HG03139 (cell line): ENCODE data around the gene LRRC74A.
A peak's percentile ranks its signal among the peaks of the same experiment; 100 is the strongest.

Experiments
- ATAC-seq: cut with Tn5 transposase; IDR thresholded peaks from one replicate; pipeline ENCODE4 v1.9.1; 2021; ENCODE audit not compliant: unreplicated experiment

Gene LRRC74A

DNA sequence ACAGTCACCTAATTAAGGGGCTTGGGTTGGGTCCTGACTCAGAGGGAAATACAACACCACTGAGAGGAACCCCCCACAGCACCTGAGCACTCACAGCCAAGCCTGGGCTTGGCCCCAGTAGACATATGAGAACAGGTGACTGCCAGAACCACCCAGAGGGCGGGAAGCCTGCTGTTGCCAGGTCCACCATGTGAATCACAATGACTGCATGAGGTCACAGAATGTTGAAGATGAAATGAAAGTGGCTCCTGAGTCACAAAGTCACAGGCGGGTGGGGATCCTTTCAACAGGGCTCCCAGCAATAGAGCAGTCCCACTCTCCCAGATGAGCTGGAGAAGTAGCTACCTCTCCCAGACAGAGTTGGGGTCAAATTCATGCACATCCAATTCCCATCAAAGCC is at the start of gene LRRC74A:
TSS of gene LRRC74A (plus strand) at position 287 of the 400 bp plus-strand sequence. CDS start 290 bp downstream, outside the sequence.
- no peak for ATAC-seq

DNA sequence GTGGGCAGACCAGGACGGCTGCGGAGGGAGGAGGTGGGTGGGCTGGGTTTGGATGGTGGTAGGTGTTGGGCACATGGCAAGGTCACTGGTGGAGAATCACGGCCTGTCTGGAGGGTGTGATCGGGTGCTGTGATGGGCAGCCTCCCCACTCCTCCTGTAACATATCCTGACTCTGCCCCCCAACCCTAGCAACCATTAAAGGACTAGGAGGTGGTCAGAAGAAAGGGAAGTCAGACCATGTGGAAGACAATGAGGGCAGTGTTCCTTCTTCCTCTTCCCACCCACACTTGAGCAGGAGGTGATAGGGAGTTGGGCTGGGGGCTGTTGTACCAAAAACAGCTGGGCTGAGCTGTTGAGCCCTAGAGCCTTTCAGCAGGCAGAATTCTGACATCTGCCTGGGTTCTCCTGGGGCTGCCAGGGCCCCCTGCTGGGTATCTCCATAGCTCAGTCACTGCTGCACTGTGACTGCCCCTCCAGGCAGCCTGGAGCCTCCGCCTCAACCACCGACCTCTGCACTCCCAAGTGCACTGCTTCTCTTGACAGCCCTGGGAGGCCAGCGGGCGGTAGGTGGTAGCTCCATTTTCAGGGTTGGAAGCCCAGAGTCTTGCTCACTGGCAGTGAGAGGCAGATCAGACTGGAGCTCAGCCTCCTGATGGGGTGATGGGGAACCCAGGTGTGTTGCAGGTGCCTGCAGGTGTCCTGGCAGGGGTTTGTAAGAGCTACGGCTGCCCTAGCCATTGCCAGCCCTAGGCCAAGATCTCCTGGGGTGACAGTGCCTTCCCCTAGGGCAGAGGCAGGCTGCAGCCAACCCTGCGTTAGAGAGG is 49.6 kb upstream of the LRRC74A start:
- no peak for ATAC-seq

DNA sequence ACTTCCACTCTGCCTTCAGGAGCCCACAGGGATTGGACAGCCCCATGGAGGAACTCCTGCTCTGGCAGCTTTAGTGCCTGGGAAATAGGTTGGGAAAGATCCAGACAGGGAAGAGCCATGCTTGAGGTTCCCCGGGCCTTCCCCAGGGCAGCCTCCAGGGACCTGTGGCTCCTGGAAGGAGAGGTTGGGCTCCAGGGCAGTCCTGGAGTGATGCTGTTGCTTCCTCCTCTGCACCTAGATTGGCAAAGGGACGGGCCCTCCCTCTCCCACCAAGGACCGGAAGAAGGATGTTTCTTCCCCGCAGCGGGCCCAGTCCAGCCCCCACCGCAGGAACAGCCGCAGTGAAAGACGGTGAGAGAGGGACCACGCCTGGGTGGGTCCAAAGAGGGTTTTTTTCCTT is 48.5 kb upstream of the LRRC74A start:
- ATAC-seq: no peak

DNA sequence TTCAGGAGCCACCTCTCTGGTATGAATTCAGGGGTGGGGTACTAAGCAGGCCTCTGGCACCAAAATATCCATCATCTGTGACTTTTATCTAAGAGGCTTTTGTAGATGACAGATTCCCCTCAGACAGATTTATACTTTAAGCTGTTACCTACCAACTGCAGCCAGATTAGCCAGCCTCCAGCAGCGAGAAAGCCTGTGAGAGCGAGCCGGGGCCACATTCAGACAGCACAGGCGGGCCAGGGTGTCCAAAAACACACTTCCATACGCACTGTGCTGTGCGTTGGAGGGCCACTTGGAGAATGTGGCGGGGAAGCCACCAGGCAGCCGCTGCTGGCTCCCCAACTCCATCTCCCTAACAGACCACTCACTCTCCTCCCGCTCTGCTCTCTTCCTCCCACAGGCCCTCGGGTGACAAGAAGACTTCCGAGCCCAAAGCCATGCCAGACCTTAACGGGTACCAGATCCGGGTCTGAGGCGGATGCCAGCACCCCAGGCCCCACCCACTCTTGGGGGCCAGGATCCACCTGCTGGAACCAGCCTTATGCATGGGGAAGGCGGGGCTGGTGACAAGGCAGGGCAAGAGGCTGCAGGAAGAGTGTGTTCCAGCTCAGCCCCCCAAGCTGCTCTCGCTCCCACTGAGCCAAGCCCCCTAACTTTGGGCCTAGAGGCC is 47.5 kb upstream of the LRRC74A start:
- no peak for ATAC-seq

DNA sequence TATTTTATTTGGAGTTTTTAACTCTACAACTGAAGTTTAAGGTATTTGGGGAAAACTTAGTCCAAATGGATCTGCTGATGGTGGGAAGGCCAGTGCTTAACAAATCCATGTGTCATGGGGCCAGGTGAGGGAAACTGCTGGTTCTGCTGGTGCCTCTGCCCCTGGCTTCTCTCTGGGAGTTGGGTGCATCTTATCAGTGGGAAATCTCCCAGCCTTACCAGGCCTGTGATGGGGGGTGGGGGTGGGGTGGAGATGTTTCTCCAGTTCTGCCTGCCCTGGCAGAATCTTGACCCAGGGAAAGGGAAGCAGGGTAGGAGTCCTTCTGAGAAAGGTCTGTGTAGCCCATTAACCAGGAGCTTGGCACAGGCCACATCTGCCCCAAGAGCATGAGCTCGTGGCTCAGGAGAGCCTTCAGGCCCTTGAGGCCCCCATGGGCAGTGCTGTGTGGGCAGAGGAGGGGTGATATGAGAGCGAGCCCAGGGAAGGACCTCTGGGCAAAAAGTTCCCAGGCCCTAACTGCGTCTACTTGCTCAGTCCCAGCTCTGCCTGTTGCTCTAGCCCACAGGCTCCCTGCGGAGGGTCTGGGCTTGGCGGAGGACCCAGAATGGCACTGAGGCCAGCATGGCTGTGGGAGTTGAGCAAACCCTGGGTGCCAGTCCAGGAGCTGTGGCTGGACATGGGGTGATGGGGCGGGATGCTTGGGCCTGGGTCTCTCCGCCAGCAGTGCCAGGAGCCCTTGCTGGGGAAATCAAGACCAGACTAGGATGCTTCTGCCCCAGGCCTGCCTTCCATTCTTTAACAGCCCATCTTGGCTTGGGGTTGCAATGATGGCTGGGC is 46.8 kb upstream of the LRRC74A start:
- no peak for ATAC-seq

DNA sequence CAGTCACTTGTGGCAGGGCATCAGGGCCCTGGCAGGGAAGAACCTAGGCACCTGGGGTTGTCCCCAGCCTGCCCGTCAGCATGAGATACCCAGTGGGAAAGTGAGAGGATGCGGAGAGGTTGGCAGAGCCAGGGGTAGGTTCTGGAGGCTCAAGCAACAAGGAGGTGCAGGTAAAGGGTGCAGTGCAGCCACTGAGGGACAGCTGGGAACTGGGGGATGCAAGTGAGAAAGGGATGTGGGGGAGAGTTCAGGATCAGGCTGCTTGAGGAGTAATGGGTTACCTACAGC is 46.2 kb upstream of the LRRC74A start:
- no peak for ATAC-seq

DNA sequence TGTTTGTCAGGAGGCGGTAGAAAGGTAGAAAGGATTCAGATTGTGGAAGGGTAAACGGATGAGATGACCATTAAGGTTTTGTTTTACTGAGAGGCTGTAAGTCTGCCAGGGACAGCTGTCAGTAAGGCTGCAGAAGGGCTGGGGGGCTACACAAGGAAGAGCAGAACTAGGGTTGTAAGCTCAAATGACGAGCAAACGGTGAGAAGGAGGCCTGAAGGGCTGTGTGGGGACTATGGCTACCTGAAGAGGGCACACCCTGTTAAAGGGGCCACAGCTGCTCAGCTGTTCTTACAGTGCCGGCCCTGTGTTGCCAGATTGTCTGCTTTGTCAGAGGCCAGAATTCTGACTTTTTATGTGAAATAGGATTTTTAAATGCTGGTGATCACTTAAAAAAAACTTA is 45.8 kb upstream of the LRRC74A start:
- no peak for ATAC-seq

DNA sequence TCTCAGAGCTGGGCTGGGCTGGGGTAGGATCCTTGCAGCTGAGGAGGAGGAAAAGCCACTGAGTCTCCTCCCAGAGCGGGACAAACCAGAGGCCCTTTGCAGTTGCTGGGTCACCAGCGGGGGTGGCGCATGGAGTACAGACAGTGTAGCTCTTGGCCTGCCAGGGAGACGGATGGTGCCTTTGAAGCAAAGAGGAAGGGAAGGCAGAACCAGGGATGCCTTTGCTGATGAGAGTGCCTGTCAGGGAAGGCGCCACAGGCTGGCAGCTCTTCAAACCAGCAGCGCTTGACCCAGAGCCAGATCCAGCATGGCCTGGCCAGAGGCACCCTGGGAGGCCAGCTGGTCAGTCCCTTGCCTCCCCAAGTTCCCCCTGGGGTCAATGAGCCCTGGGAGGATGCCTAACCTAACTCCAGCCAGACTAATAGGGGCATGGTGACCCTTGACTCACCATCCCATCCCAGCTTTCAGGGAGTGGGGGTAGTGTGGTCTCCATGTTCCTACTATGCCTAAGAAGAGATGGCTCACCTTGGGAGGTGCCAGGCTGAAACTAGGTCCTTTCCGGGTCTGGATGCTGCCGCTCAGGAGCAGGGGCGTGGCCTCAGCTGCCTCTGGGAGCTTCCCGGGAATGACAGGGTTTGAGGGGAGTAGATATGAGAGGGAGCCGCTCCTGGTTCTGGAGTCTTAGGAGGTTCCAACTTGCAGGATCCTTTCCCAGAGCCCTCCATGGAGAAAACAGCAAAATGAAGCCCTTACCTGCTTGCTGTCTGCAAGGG is 45.1 kb upstream of the LRRC74A start:
- no peak for ATAC-seq

DNA sequence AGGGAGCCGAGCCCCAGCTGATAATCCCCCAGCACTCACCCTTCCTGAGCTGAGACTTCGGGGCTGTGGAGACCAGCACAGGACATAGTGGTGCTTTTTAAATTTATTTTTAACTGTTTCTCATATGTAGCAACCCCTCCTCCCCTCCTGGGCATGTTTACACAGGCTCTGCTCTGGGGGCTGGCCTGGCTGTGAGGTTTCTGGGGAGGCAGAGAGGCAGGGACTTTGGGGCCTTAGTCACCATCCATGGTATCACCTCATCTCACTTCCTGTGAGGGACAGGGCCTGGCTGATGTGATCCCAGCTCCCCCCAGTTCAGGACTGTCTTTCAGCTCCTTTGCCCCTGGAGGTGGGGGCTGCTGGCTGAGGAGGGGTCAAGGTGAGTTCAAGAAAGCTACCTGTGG is 44.6 kb upstream of the LRRC74A start:
- ATAC-seq: no peak

DNA sequence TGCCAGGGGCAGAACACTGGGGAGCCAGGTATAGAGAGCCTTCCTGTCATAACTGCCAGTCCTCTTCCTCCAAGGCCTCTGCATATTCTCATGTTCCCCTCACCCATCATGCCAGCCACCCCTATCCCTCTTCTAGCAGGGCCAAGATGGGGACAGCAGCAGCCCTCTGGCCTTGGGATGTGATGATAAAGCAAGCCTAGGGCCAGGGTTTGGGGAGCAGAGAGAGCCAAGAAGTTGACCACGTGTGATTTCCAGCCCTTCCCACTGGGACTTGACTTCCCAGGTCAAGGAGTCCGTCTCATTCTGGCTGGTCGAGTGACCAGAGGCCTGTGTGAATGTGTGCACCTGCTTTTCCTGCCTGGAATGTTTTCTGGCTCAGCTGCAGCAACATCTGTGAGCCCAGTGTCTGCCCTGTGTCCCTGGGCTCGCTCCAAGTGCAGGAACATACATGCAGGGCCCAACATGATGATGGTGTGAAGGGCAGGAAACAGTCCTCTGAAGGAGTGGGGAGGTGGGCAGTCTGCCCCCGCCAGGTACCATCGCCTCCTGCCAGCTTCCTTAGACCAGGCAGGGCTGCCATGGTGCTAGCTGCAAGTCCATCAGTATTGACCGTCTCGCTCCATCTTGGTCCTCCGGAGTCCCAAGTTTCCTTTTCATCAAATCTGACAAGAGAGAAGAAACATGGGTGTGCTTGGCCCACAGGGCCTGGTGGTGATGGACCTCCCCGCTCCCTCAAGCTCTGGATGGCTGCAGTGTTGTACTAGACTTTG is 43.9 kb upstream of the LRRC74A start:
- no peak for ATAC-seq

DNA sequence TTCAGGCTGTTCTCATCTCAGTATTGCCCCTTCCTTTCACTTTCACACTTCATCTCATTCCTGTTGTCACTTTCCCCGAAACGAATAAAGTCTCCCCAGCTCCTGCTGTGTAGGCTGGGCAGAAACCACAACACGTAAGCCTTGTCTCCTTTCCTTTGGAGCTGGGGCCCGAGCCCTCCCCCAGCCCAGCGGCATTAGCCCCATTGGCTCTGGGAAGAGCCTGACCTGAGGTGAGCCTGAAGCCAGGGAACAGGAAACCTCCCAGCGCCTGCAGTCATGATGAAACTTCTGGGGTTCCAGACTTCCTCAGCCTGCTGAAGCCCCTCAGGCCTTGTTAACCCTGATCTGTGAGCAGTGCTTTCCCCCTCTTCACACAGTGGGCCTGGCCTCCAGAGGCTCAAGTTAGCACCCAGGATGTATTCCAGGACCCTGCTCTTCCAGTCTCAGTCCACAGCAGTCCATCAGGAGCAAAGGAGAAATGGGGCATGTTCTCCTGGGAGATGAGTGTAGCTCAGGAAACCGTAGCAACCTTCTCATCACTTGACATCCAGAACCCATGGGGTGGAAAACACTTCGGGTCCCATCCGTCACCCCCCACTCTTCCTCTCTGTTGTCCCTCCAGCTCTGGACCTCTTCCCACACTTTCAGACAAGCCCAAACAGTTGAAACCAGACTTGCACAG is 43.2 kb upstream of the LRRC74A start:
- no peak for ATAC-seq

DNA sequence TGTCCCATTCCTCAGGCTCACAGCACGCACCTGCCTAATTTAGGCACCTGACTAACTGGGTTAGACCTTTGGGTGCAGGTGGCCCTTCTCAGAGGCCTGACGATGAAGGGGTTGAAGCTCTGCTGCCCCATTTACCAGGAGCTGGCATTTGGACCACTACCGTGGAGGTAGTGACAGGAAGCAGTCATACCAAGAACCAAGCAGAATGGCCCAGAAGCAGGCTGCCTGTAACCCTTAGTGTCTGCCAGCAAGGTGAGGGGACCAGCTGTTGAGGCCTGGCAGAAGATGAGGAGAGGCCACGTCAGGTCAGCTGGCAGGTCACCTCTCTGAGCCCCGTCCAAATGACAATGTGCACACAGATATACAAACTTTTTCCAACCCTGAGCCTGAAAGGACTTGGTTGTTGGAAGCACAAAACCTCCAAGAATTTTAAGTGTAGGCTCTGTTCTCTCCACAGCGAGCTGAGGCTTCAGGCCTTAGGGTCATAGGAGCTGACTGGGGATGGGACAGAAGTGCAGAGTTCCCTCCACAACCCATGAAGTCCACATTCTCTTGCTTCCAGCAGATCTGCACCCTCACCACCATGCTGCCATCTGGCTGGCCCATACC is 41.8 kb upstream of the LRRC74A start:
- peak; percentile 15 for ATAC-seq

DNA sequence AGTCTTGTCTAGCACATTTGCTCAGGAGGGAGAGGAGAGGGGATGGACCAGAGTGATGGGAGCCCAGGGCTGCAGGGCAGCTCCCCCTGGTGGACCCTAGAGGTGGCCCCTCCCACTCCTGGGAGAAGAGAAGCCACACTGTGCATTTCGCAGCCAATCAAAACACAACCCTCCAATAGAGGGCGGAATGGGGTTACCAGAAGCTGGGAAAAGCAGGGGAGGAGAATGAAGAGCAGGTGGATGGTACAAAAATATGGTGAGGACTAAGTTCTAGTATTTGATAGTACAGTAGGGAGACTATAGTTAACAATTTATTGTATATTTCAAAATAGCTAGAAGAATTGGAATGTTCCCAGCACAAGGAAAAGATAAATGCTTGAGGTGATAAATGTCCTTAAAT is 41.3 kb upstream of the LRRC74A start:
- peak; percentile 62 for ATAC-seq

DNA sequence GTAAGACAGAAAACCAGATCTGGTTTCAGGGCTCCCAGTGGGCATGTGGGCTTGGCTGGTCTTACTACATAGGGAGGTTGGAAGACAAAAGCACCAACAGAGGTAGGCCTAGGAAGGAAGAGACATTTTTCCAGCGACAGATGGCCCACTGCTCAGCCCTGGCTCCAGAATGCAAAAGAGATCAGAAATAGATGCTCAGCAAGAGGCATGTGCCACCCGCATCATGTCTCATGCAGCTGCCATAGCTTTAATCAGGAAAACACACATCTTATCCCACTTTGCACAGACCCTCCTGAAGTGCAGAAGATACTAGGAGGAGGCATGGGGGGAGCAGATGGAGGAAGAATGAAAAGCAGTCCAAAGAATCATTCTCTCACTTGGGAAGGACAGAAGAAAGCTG is 39.6 kb upstream of the LRRC74A start:
- ATAC-seq: no peak

DNA sequence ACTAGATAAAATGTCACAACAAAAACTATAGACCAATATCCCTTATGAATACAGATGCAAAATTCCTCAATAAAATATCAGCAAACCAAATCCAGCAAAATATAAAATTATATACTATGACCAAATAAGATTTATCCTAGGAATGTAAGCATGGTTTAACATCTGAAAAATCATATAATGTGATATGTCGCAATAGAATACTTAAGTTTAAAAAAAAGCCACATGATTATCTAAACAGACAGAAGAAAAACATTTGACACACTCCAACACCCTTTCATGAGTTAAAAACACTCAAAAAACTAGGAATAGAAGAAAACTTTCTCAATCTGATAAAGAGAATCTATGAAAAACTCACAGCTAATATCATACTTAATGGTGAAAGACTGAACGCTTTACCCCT is 33.8 kb upstream of the LRRC74A start:
- ATAC-seq: no peak

DNA sequence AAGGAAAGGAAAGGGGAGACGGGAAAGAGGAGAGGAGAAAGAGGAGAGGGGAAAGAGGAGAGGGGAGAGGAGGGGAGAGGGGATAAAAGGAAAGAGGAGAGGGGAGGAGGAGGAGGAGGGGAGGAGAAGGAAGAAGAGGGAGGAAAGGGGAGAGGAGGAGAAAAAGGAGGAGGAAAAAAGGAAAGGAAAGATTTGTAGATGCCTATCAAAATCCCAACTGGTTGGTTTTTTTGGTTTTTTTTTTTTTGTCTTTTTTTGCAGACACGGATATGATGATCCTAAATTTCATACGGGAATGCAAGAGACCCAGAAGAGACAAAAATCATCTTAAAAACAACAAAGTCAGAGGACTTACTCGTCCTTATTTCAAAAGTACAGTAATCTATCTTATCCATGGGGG is 32.9 kb upstream of the LRRC74A start:
- no peak for ATAC-seq

DNA sequence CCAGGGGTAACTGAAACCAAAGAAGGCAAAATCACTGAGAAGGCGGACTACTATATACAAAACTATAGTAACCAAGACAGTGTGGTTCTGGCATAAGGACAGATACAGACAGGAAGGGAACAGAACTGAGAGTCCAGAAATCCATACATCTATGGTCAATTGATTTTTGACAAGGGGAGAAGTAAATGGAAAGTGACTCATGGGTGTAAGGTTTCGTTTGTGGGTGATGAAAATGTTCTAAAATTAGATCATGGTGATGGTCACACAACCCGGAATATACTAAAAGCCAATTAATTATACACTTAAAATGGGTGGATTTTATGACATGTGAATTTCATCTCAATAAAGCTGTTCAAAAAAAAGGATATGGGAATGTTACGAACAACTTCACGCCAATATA is 32.3 kb upstream of the LRRC74A start:
- ATAC-seq: no peak

DNA sequence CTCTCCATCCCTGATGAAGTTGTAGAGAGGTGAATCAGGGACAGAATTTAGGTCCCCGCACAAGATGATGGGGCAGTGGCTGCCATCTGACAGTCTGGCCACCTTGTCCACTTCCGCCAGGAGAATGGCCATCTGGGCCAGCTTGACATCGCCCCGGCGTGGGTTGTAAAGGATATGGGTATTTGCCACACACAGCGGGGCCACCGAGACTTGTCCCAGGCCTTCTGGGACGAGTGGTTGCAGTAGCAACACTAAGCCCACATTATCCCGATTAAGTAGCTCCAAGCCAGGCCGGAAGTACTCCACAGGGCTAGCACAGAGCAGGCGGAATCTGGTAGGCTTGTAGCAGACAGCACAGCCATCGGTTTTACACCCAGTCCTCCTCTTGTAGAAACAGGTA is 19.8 kb upstream of the LRRC74A start:
- ATAC-seq: no peak

DNA sequence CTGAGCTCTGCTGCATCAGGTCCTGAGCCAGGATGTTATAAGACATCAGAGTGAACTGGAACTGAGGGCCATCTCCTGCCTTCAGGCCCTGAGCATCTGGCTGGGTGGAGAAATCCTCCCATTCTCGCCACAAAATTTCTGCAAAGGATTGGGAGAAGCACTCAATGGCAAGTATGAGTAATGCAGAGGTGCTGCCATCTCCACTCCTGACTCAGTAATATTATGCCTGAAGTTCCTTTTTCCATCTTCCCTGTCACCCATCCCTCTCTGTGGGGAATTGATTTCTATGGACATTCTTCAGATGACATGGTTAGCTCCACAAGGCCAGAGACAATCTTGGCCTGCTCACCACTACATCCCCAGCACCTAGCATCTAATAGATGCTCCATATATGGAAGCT is 18.2 kb upstream of the LRRC74A start:
- ATAC-seq: no peak
